ENCODE data around the gene KIAA0319L.

KIAA0319L gene

GRCh38 chr1:35600593-35600992 is 43.4 kb upstream of the KIAA0319L start:
- peaks cover 41% of the 10 kb centered on the region for H3K36me3 ChIP-seq
- no peak for TF ChIP-seq CTCF (IDR thresholded peaks at IDR 0.05)
- H3K27ac ChIP-seq = no peak overlapping the region

GRCh38 chr1:35599411-35599810 is 42.2 kb upstream of the KIAA0319L start:
- peaks cover 37% of the 10 kb centered on the region for H3K36me3 ChIP-seq
- TF ChIP-seq CTCF (IDR thresholded peaks at IDR 0.05) = no peak
- H3K9me3 ChIP-seq = no peaks in the 10 kb centered on the region
- no peak overlapping the region for H3K4me3 ChIP-seq (ENCODE audit: low read depth in 1 of 2, low read length in 1 of 2)
- no peaks in the 10 kb centered on the region for H3K4me1 ChIP-seq (ENCODE audit: control insufficient read depth in 1 of 2, insufficient read depth in 1 of 2, low read depth in 1 of 2, low read length in 1 of 2)
- H3K27me3 ChIP-seq = no peaks in the 10 kb centered on the region
- no peak overlapping the region for H3K27ac ChIP-seq

More at GRCh38 chr1:35600593-35600992, 43.4 kb upstream of the KIAA0319L start:
- no peaks in the 10 kb centered on the region for H3K27me3 ChIP-seq
- H3K4me1 ChIP-seq (ENCODE audit: control insufficient read depth in 1 of 2, insufficient read depth in 1 of 2, low read depth in 1 of 2, low read length in 1 of 2) = no peaks in the 10 kb centered on the region
- no peak overlapping the region for H3K4me3 ChIP-seq (ENCODE audit: low read depth in 1 of 2, low read length in 1 of 2)
- H3K9me3 ChIP-seq = no peaks in the 10 kb centered on the region

- no peak for TF ChIP-seq CTCF (IDR thresholded peaks at IDR 0.05)
- Histone ChIP-seq H3K36me3 (peaks cover 35% of the 10 kb centered on the region), H3K4me1 (ENCODE audit: control insufficient read depth in 1 of 2, insufficient read depth in 1 of 2, low read depth in 1 of 2, low read length in 1 of 2) (no peaks in the 10 kb centered on the region), H3K27me3 (no peaks in the 10 kb centered on the region), H3K9me3 (no peaks in the 10 kb centered on the region), H3K4me3 (ENCODE audit: low read depth in 1 of 2, low read length in 1 of 2) (no peak overlapping the region), H3K27ac (no peak overlapping the region)
Measured at GRCh38 chr1:35598895-35599294, 41.7 kb upstream of the KIAA0319L start.

GRCh38 chr1:35597870-35598269 is 40.7 kb upstream of the KIAA0319L start:
- Histone ChIP-seq H3K9me3 (no peaks in the 10 kb centered on the region), H3K4me1 (ENCODE audit: control insufficient read depth in 1 of 2, insufficient read depth in 1 of 2, low read depth in 1 of 2, low read length in 1 of 2) (no peaks in the 10 kb centered on the region), H3K27me3 (no peaks in the 10 kb centered on the region), H3K36me3 (peaks cover 38% of the 10 kb centered on the region), H3K27ac (no peak overlapping the region), H3K4me3 (ENCODE audit: low read depth in 1 of 2, low read length in 1 of 2) (no peak overlapping the region)
- TF ChIP-seq CTCF (IDR thresholded peaks at IDR 0.05) = no peak

- no peak overlapping the region for H3K27ac ChIP-seq
- H3K4me3 ChIP-seq (ENCODE audit: low read depth in 1 of 2, low read length in 1 of 2) = no peak overlapping the region
- H3K27me3 ChIP-seq = no peaks in the 10 kb centered on the region
- no peaks in the 10 kb centered on the region for H3K9me3 ChIP-seq
- no peak for TF ChIP-seq CTCF (IDR thresholded peaks at IDR 0.05)
- peaks cover 40% of the 10 kb centered on the region for H3K36me3 ChIP-seq
- H3K4me1 ChIP-seq (ENCODE audit: control insufficient read depth in 1 of 2, insufficient read depth in 1 of 2, low read depth in 1 of 2, low read length in 1 of 2) = no peaks in the 10 kb centered on the region
Measured at GRCh38 chr1:35595684-35596083, 38.5 kb upstream of the KIAA0319L start.

Data from neutrophil (primary cell).